ENCODE measurements around the gene CNTNAP2.

Gene CNTNAP2

GRCh38 chr7:146291900-146292299, 175.3 kb downstream of the CNTNAP2 start:
- no peak for DNase-seq (ENCODE audit: low read depth)

- DNase-seq (ENCODE audit: low read depth): no peak
These were observed 179.4 kb downstream of the CNTNAP2 start for GRCh38 chr7:146296028-146296427.

- no peak for DNase-seq (ENCODE audit: low read depth)
These were observed 198.4 kb downstream of the CNTNAP2 start for GRCh38 chr7:146314962-146315361.

- no peak for DNase-seq (ENCODE audit: low read depth)
These were observed 203.0 kb downstream of the CNTNAP2 start for GRCh38 chr7:146319629-146320028.

GRCh38 chr7:146321301-146321700, 204.7 kb downstream of the CNTNAP2 start:
- DNase-seq (ENCODE audit: low read depth): no peak

GRCh38 chr7:146331369-146331768, 214.8 kb downstream of the CNTNAP2 start:
- no peak for DNase-seq (ENCODE audit: low read depth)

GRCh38 chr7:146345251-146345650, 228.7 kb downstream of the CNTNAP2 start:
- no peak for DNase-seq (ENCODE audit: low read depth)

- DNase-seq (ENCODE audit: low read depth): no peak
These were observed 229.5 kb downstream of the CNTNAP2 start for GRCh38 chr7:146346096-146346495.

- DNase-seq (ENCODE audit: low read depth): no peak
These were observed 238.6 kb downstream of the CNTNAP2 start for GRCh38 chr7:146355216-146355615.

- DNase-seq (ENCODE audit: low read depth): peak; percentile 3
These were observed 242.6 kb downstream of the CNTNAP2 start for GRCh38 chr7:146359176-146359575.

- peak; percentile 46 for DNase-seq (ENCODE audit: low read depth)
These were observed 250.3 kb downstream of the CNTNAP2 start for GRCh38 chr7:146366938-146367337.

- no peak for DNase-seq (ENCODE audit: low read depth)
These were observed 253.6 kb downstream of the CNTNAP2 start for GRCh38 chr7:146370171-146370570.

GRCh38 chr7:146375170-146375569, 258.6 kb downstream of the CNTNAP2 start:
- DNase-seq (ENCODE audit: low read depth): no peak

- no peak for DNase-seq (ENCODE audit: low read depth)
These were observed 261.6 kb downstream of the CNTNAP2 start for GRCh38 chr7:146378196-146378595.

GRCh38 chr7:146387140-146387539, 270.5 kb downstream of the CNTNAP2 start:
- DNase-seq (ENCODE audit: low read depth): no peak

- no peak for DNase-seq (ENCODE audit: low read depth)
These were observed 272.3 kb downstream of the CNTNAP2 start for GRCh38 chr7:146388928-146389327.

GRCh38 chr7:146393346-146393745, 276.7 kb downstream of the CNTNAP2 start:
- DNase-seq (ENCODE audit: low read depth): no peak

- no peak for DNase-seq (ENCODE audit: low read depth)
These were observed 280.5 kb downstream of the CNTNAP2 start for GRCh38 chr7:146397141-146397540.

- DNase-seq (ENCODE audit: low read depth): no peak
These were observed 285.3 kb downstream of the CNTNAP2 start for GRCh38 chr7:146401939-146402338.

GRCh38 chr7:146405737-146406136, 289.1 kb downstream of the CNTNAP2 start:
- DNase-seq (ENCODE audit: low read depth): no peak

- no peak for DNase-seq (ENCODE audit: low read depth)
These were observed 295.4 kb downstream of the CNTNAP2 start for GRCh38 chr7:146411975-146412374.

- DNase-seq (ENCODE audit: low read depth): no peak
These were observed 296.2 kb downstream of the CNTNAP2 start for GRCh38 chr7:146412781-146413180.

- no peak for DNase-seq (ENCODE audit: low read depth)
These were observed 297.8 kb downstream of the CNTNAP2 start for GRCh38 chr7:146414373-146414772.

- no peak for DNase-seq (ENCODE audit: low read depth)
These were observed 298.3 kb downstream of the CNTNAP2 start for GRCh38 chr7:146414937-146415336.

GRCh38 chr7:146417176-146417575, 300.6 kb downstream of the CNTNAP2 start:
- no peak for DNase-seq (ENCODE audit: low read depth)

All from iris pigment epithelial cell (primary cell).